Sigmoid colon (tissue), 4 donors: Measurements from ENCODE around the gene THBD.

Experiments
- EP300 ChIP-seq, 4 donors: sonication (generic); formaldehyde crosslinking; IDR thresholded peaks; one replicate each; pipeline ENCODE4 v1.6.1; 2017; ENCODE audit warnings: antibody characterized with exemption in 4 of 4
- POLR2A ChIP-seq, 2 donors: fragments of 450-650 bp; IDR thresholded peaks; one replicate each; pipeline ENCODE4 v1.6.1; 2016; ENCODE audit warnings: antibody characterized with exemption in 2 of 2, mild to moderate bottlenecking in 2 of 2, moderate library complexity in 2 of 2
- POLR2AphosphoS5 ChIP-seq, 4 donors: sonication (generic); formaldehyde crosslinking; IDR thresholded peaks; one replicate each; pipeline ENCODE4 v1.6.1; 2017; ENCODE audit warnings: antibody characterized with exemption in 4 of 4
- TF ChIP-seq, protein P1 (sequence below), 4 experiments: fragments of 450-650 bp in 3 of 4; fragments of 200-600 bp in 1 of 4; IDR thresholded peaks; one replicate each; pipeline ENCODE4 v1.5.1; 2016 to 2019; ENCODE audit warnings: antibody characterized with exemption in 4 of 4, mild to moderate bottlenecking in 3 of 4, moderate library complexity in 2 of 4

DNA sequence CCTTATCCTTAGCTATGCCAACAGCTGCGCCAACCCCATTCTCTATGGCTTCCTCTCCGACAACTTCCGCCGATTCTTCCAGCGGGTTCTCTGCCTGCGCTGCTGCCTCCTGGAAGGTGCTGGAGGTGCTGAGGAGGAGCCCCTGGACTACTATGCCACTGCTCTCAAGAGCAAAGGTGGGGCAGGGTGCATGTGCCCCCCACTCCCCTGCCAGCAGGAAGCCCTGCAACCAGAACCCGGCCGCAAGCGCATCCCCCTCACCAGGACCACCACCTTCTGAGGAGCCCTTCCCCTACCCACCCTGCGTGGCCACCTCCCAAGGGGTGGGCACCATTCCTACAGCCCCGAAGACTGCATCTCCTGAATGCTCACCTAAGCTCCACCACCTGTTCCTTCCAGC, 13.1 kb downstream of the THBD start:
- TF ChIP-seq POLR2AphosphoS5 (IDR thresholded peaks at IDR 0.05) (no peak), EP300 (IDR thresholded peaks at IDR 0.05) (no peak), POLR2A (IDR thresholded peaks at IDR 0.05) (no peak)
- TF ChIP-seq, protein P1, sequence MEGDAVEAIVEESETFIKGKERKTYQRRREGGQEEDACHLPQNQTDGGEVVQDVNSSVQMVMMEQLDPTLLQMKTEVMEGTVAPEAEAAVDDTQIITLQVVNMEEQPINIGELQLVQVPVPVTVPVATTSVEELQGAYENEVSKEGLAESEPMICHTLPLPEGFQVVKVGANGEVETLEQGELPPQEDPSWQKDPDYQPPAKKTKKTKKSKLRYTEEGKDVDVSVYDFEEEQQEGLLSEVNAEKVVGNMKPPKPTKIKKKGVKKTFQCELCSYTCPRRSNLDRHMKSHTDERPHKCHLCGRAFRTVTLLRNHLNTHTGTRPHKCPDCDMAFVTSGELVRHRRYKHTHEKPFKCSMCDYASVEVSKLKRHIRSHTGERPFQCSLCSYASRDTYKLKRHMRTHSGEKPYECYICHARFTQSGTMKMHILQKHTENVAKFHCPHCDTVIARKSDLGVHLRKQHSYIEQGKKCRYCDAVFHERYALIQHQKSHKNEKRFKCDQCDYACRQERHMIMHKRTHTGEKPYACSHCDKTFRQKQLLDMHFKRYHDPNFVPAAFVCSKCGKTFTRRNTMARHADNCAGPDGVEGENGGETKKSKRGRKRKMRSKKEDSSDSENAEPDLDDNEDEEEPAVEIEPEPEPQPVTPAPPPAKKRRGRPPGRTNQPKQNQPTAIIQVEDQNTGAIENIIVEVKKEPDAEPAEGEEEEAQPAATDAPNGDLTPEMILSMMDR (IDR thresholded peaks at IDR 0.05), result no peak
